Memory B cell (primary cell): ENCODE data around the gene ZBTB8A.
A peak's percentile ranks its signal among the peaks of the same experiment; 100 is the strongest.
"Not testable (repeated sequence)": the region's sequence is repeated elsewhere in the genome, so short reads cannot be mapped to it uniquely, and the experiment has no call there.

ENCODE experiments used
- ATAC-seq: fragments of 150-1000 bp; cut with Tn5 transposase; 2 replicates; pipeline ENCODE4 v1.10.0; 2021; ENCODE audit warnings: low read depth, mild to moderate bottlenecking, moderate library complexity
- DNase-seq, 2 donors: peaks; one replicate each; pipeline ENCODE4 v3.0.0; 2022; ENCODE audit warnings: low spot score in 2 of 2
- H3K27ac Mint-ChIP-seq: one replicate; pipeline ENCODE4 v1.8.0; 2022; ENCODE audit warnings: mild to moderate bottlenecking, moderate library complexity, mixed read lengths
- H3K27me3 Mint-ChIP-seq: one replicate; pipeline ENCODE4 v1.8.0; 2022; ENCODE audit warnings: mixed read lengths
- H3K36me3 Mint-ChIP-seq: one replicate; pipeline ENCODE4 v1.8.0; 2022; ENCODE audit warnings: mild to moderate bottlenecking, mixed read lengths
- H3K4me1 Mint-ChIP-seq: one replicate; pipeline ENCODE4 v1.8.0; 2022; ENCODE audit warnings: mixed read lengths
- H3K4me3 Mint-ChIP-seq: one replicate; pipeline ENCODE4 v1.8.0; 2022; ENCODE audit warnings: mild to moderate bottlenecking, moderate library complexity, mixed read lengths
- H3K9me3 Mint-ChIP-seq: one replicate; pipeline ENCODE4 v1.8.0; 2022; ENCODE audit warnings: mixed read lengths

ZBTB8A gene

DNA sequence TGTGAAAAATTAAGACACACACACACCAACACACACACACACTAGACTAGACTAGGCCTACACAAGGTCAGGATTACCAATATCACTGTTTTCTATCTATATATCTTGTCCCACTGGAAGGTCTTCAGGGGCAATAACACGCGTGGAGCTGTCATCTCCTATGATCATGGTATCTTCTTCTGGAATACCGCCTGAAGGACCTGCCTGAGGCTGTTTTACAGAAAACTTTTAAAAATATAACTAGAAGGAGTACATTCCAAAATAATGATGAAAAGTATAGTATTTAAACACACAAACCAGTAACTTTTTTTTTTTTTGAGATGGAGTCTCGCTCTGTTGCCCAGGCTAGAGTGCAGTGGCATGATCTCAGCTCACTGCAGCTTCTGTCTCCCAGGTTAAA lies 20.3 kb upstream of the ZBTB8A start:
- H3K4me3 Mint-ChIP-seq: no peak overlapping the region
- H3K4me1 Mint-ChIP-seq: peaks cover 6% of the 10 kb centered on the region
- peaks cover 8% of the 10 kb centered on the region for H3K27me3 Mint-ChIP-seq
- ATAC-seq: no peak
- no peaks in the 10 kb centered on the region for H3K36me3 Mint-ChIP-seq
- H3K9me3 Mint-ChIP-seq: no peaks in the 10 kb centered on the region
- DNase-seq: no peak
- H3K27ac Mint-ChIP-seq: no peak overlapping the region

DNA sequence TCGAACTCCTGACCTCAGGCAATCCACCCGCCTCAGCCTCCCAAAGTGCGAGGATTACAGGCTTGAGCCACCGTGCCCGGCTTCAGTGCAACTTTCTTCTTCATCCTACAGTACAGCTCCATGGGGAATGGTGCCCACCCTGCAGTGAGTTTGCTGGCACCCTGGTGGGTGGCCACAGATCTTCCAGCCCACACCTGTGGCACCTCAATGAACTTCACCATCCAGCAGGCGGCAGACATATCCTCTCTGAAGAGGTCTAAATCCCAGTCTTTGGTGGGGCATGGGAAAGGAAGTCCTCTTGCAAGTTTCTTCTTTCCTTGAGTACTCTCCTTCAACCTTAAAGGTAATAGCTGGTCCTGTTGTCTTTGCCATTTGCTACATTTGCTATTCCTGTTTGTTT lies 18.1 kb upstream of the ZBTB8A start:
- no peaks in the 10 kb centered on the region for H3K36me3 Mint-ChIP-seq
- peak overlapping the region; percentile 85 for H3K4me3 Mint-ChIP-seq
- peaks cover 6% of the 10 kb centered on the region for H3K4me1 Mint-ChIP-seq
- DNase-seq (no peak), ATAC-seq (no peak)
- H3K9me3 Mint-ChIP-seq: no peaks in the 10 kb centered on the region
- H3K27ac Mint-ChIP-seq: peak overlapping the region; percentile 10
- H3K27me3 Mint-ChIP-seq: peaks cover 7% of the 10 kb centered on the region

- Mint-ChIP-seq H3K4me3 (no peak overlapping the region), H3K9me3 (no peaks in the 10 kb centered on the region), H3K36me3 (no peaks in the 10 kb centered on the region), H3K27ac (no peak overlapping the region), H3K4me1 (peaks cover 5% of the 10 kb centered on the region), H3K27me3 (peaks cover 7% of the 10 kb centered on the region)
- ATAC-seq (no peak), DNase-seq (no peak)
These were observed 14.2 kb upstream of the ZBTB8A start for GRCh38 chr1:32525053-32525452.

GRCh38 chr1:32525661-32526444 lies 13.4 kb upstream of the ZBTB8A start:
- no peak for DNase-seq
- Mint-ChIP-seq H3K4me3 (no peak overlapping the region), H3K27ac (no peak overlapping the region), H3K27me3 (peaks cover 4% of the 10 kb centered on the region), H3K36me3 (no peaks in the 10 kb centered on the region), H3K4me1 (peaks cover 2% of the 10 kb centered on the region), H3K9me3 (no peaks in the 10 kb centered on the region)
- no peak for ATAC-seq

DNA sequence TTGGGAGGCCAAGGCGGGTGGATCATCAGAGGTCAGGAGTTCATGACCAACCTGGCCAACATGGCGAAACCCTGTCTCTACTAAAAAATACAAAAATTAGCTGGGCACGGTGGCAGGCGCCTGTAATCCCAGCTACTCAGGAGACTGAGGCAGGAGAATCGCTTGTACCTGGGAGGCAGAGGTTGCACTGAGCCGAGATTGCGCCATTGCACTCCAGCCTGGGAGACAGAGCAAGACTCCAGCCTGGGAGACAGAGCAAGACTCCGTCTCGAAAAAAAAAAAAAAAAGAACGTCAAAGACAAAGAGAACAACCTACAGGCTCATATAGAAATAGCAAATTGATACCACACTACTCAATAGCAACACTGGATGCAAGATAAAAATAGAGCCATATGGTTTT lies 10.7 kb upstream of the ZBTB8A start:
- not testable (repeated sequence) for H3K4me1 Mint-ChIP-seq, H3K9me3 Mint-ChIP-seq, ATAC-seq, H3K36me3 Mint-ChIP-seq, H3K27ac Mint-ChIP-seq, H3K4me3 Mint-ChIP-seq, H3K27me3 Mint-ChIP-seq, DNase-seq

- no peak overlapping the region for H3K27ac Mint-ChIP-seq
- H3K27me3 Mint-ChIP-seq: peaks cover 8% of the 10 kb centered on the region
- no peak for DNase-seq
These were observed 5.4 kb upstream of the ZBTB8A start for GRCh38 chr1:32533792-32534327.

GRCh38 chr1:32536117-32536516 lies 3.1 kb upstream of the ZBTB8A start:
- H3K4me1 Mint-ChIP-seq: peaks cover 17% of the 10 kb centered on the region
- H3K36me3 Mint-ChIP-seq: no peaks in the 10 kb centered on the region
- DNase-seq: no peak
- H3K27me3 Mint-ChIP-seq: peaks cover 13% of the 10 kb centered on the region
- no peak overlapping the region for H3K27ac Mint-ChIP-seq
- H3K9me3 Mint-ChIP-seq: no peaks in the 10 kb centered on the region
- peak; percentile 62 for ATAC-seq
- no peak overlapping the region for H3K4me3 Mint-ChIP-seq

More at GRCh38 chr1:32533792-32534327, 5.4 kb upstream of the ZBTB8A start:
- H3K4me3 Mint-ChIP-seq: no peak overlapping the region
- no peaks in the 10 kb centered on the region for H3K9me3 Mint-ChIP-seq
- H3K4me1 Mint-ChIP-seq: peaks cover 10% of the 10 kb centered on the region
- H3K36me3 Mint-ChIP-seq: no peaks in the 10 kb centered on the region
- no peak for ATAC-seq

- peaks cover 17% of the 10 kb centered on the region for H3K4me1 Mint-ChIP-seq
- DNase-seq: no peak
- H3K9me3 Mint-ChIP-seq: no peaks in the 10 kb centered on the region
- no peak for ATAC-seq
- peaks cover 15% of the 10 kb centered on the region for H3K27me3 Mint-ChIP-seq
- no peaks in the 10 kb centered on the region for H3K36me3 Mint-ChIP-seq
- H3K27ac Mint-ChIP-seq: no peak overlapping the region
- H3K4me3 Mint-ChIP-seq: no peak overlapping the region
These were observed 2.5 kb upstream of the ZBTB8A start for GRCh38 chr1:32536764-32537163.

GRCh38 chr1:32539584-32540571 lies 651 bp downstream of the ZBTB8A start:
- peak; percentile 37 for ATAC-seq
- Mint-ChIP-seq H3K27ac (peak overlapping the region; percentile 64), H3K27me3 (peaks cover 17% of the 10 kb centered on the region), H3K9me3 (no peaks in the 10 kb centered on the region), H3K4me1 (peaks cover 17% of the 10 kb centered on the region), H3K4me3 (peak overlapping the region; percentile 83), H3K36me3 (no peaks in the 10 kb centered on the region)
- peak; percentile 10 to 30 for DNase-seq

GRCh38 chr1:32540605-32541004 lies 1.4 kb downstream of the ZBTB8A start:
- Mint-ChIP-seq H3K27me3 (peaks cover 16% of the 10 kb centered on the region), H3K9me3 (no peaks in the 10 kb centered on the region), H3K27ac (no peak overlapping the region), H3K36me3 (no peaks in the 10 kb centered on the region), H3K4me1 (peaks cover 17% of the 10 kb centered on the region), H3K4me3 (peak overlapping the region; percentile 83)
- DNase-seq (no peak), ATAC-seq (no peak)

- Mint-ChIP-seq H3K27ac (no peak overlapping the region), H3K36me3 (no peaks in the 10 kb centered on the region), H3K4me1 (peaks cover 15% of the 10 kb centered on the region), H3K27me3 (peaks cover 19% of the 10 kb centered on the region), H3K9me3 (no peaks in the 10 kb centered on the region), H3K4me3 (no peak overlapping the region)
- ATAC-seq (no peak), DNase-seq (no peak)
These were observed 1.9 kb downstream of the ZBTB8A start for GRCh38 chr1:32541064-32541566.

GRCh38 chr1:32546611-32547010 lies 7.4 kb downstream of the ZBTB8A start:
- Mint-ChIP-seq H3K4me3 (no peak overlapping the region), H3K36me3 (no peaks in the 10 kb centered on the region), H3K27ac (no peak overlapping the region), H3K9me3 (no peaks in the 10 kb centered on the region), H3K4me1 (no peaks in the 10 kb centered on the region), H3K27me3 (peaks cover 7% of the 10 kb centered on the region)
- ATAC-seq (no peak), DNase-seq (no peak)

- no peaks in the 10 kb centered on the region for H3K4me1 Mint-ChIP-seq
- ATAC-seq (no peak), DNase-seq (no peak)
- no peaks in the 10 kb centered on the region for H3K9me3 Mint-ChIP-seq
- H3K36me3 Mint-ChIP-seq: no peaks in the 10 kb centered on the region
- peaks cover 5% of the 10 kb centered on the region for H3K27me3 Mint-ChIP-seq
- H3K4me3 Mint-ChIP-seq: no peak overlapping the region
- no peak overlapping the region for H3K27ac Mint-ChIP-seq
These were observed 10.4 kb downstream of the ZBTB8A start for GRCh38 chr1:32549616-32550015.

DNA sequence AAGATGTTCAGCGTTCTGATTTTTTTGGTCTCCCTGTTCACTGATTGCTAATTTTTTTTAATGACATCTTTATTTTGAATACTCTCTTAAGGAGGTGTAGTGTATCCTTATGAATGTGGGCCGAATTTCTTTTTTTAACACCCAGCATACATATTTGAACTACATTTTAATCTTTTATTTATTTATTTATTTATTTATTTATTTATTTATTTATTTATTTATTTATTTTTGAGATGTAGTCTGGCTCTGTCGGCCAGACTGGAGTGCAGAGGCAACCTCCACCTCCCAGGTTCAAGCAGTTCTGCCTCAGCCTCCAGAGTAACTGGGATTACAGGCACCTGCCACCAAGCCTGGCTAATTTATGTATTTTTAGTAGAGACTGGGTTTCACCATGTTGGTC lies 15.1 kb downstream of the ZBTB8A start:
- Mint-ChIP-seq H3K4me1 (no peaks in the 10 kb centered on the region), H3K9me3 (no peaks in the 10 kb centered on the region), H3K4me3 (no peak overlapping the region), H3K36me3 (no peaks in the 10 kb centered on the region), H3K27me3 (no peaks in the 10 kb centered on the region), H3K27ac (no peak overlapping the region)
- DNase-seq (no peak), ATAC-seq (no peak)
